ENCODE results near the gene SLC2A4.

GRCh38 chr17:7246779-7247178, 34.7 kb upstream of the SLC2A4 start:
- TF ChIP-seq CTCF (IDR thresholded peaks at IDR 0.05; ENCODE audit: insufficient read depth, low read length) = no peak
- TF ChIP-seq, protein P1, sequence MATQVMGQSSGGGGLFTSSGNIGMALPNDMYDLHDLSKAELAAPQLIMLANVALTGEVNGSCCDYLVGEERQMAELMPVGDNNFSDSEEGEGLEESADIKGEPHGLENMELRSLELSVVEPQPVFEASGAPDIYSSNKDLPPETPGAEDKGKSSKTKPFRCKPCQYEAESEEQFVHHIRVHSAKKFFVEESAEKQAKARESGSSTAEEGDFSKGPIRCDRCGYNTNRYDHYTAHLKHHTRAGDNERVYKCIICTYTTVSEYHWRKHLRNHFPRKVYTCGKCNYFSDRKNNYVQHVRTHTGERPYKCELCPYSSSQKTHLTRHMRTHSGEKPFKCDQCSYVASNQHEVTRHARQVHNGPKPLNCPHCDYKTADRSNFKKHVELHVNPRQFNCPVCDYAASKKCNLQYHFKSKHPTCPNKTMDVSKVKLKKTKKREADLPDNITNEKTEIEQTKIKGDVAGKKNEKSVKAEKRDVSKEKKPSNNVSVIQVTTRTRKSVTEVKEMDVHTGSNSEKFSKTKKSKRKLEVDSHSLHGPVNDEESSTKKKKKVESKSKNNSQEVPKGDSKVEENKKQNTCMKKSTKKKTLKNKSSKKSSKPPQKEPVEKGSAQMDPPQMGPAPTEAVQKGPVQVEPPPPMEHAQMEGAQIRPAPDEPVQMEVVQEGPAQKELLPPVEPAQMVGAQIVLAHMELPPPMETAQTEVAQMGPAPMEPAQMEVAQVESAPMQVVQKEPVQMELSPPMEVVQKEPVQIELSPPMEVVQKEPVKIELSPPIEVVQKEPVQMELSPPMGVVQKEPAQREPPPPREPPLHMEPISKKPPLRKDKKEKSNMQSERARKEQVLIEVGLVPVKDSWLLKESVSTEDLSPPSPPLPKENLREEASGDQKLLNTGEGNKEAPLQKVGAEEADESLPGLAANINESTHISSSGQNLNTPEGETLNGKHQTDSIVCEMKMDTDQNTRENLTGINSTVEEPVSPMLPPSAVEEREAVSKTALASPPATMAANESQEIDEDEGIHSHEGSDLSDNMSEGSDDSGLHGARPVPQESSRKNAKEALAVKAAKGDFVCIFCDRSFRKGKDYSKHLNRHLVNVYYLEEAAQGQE (IDR thresholded peaks at IDR 0.05; ENCODE audit: insufficient replicate concordance, low read depth) = no peak
- TF ChIP-seq POLR2AphosphoS5 (IDR thresholded peaks at IDR 0.05; ENCODE audit: low read depth) = no peak
- no peak for TF ChIP-seq SPI1 (IDR thresholded peaks at IDR 0.05; ENCODE audit: borderline replicate concordance, low read depth)

Measured in HL-60 (cell line).